Measurements from ENCODE around the gene CIAO2B.
"Not testable (repeated sequence)": the region's sequence is repeated elsewhere in the genome, so short reads cannot be mapped to it uniquely, and the experiment has no call there.

The CIAO2B gene

DNA sequence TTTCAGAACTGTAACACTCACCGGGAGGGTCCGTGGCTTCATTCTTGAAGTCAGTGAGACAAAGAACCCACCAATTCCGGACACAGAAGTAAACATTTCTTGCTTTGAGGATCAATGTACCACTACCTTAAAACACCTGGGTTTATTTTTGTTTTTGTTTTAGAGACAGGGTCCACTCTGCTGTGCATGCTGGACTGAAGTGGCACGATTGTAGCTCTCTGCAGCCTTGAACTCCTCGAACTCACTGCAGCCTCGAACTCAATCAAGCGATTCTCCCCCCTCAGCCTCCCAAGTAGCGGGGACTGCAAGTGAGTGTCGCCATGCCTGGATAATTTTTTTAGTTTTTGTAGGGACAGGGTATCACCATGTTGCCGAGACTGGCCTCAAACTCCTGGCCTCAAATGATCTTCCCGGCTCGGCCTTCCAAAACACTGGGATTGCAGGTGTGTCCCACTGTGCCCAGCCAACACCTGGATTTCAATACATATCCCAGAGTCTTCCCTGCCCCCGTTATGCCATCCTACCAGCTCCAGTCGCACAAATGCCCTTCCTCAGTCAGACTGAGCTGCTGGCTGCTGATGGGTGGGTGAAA, 41.2 kb upstream of the CIAO2B start:
- Histone ChIP-seq H3K4me2 (ENCODE audit: low read length) (no peak overlapping the region), H3K4ac (ENCODE audit: low read depth, low read length) (no peak overlapping the region), H3K79me2 (ENCODE audit: control insufficient read depth, insufficient read depth, low read length) (no peaks in the 10 kb centered on the region), H3K56ac (ENCODE audit: low read length) (no peak overlapping the region), H3K18ac (ENCODE audit: low read length) (no peak overlapping the region), H3K27ac (ENCODE audit: low read depth, low read length) (no peak overlapping the region), H3K23ac (ENCODE audit: low read length) (no peak overlapping the region), H3K4me1 (ENCODE audit: control insufficient read depth, low read depth, low read length) (no peaks in the 10 kb centered on the region), H3K9ac (ENCODE audit: low read length) (no peak overlapping the region), H2BK5ac (ENCODE audit: low read length) (no peak overlapping the region), H3K79me1 (ENCODE audit: low read length) (no peaks in the 10 kb centered on the region), H3K27me3 (ENCODE audit: insufficient read depth, low read length, poor library complexity) (no peaks in the 10 kb centered on the region), H2BK120ac (ENCODE audit: low read depth, low read length) (no peak overlapping the region), H4K8ac (ENCODE audit: low read depth, low read length) (no peak overlapping the region), H3K4me3 (ENCODE audit: low read length) (no peak overlapping the region), H2AK5ac (ENCODE audit: low read length) (no peak overlapping the region), H3K36me3 (ENCODE audit: control insufficient read depth, insufficient read depth, low read length) (no peaks in the 10 kb centered on the region), H4K5ac (ENCODE audit: low read length) (no peak overlapping the region), H2BK15ac (replicated peaks; ENCODE audit: low read depth) (no peak overlapping the region)
- no peak for DNase-seq
- WGBS (ENCODE audit: extremely low coverage, insufficient coverage, low lambda C conversion rate) = no CpG with 5 or more reads among the region's 14 CpGs

DNA sequence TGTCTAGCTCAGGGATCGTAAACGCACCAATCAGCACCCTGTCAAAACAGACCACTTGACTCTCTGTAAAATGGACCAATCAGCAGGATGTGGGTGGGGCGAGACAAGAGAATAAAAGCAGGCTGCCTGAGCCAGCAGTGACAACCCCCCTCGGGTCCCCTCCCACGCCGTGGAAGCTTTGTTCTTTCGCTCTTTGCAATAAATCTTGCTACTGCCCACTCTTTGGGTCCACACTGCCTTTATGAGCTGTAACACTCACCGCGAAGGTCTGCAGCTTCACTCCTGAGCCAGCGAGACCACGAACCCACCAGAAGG, 40.7 kb upstream of the CIAO2B start:
- H3K56ac ChIP-seq (ENCODE audit: low read length); H3K36me3 ChIP-seq (ENCODE audit: control insufficient read depth, insufficient read depth, low read length); H4K8ac ChIP-seq (ENCODE audit: low read depth, low read length); H3K23ac ChIP-seq (ENCODE audit: low read length); H3K4ac ChIP-seq (ENCODE audit: low read depth, low read length); H2AK5ac ChIP-seq (ENCODE audit: low read length); H3K18ac ChIP-seq (ENCODE audit: low read length); H4K5ac ChIP-seq (ENCODE audit: low read length); H3K4me2 ChIP-seq (ENCODE audit: low read length); H3K27ac ChIP-seq (ENCODE audit: low read depth, low read length); DNase-seq; H2BK15ac ChIP-seq (replicated peaks; ENCODE audit: low read depth); H3K9ac ChIP-seq (ENCODE audit: low read length); H3K27me3 ChIP-seq (ENCODE audit: insufficient read depth, low read length, poor library complexity); H3K79me1 ChIP-seq (ENCODE audit: low read length); H3K4me1 ChIP-seq (ENCODE audit: control insufficient read depth, low read depth, low read length); H2BK120ac ChIP-seq (ENCODE audit: low read depth, low read length); H3K79me2 ChIP-seq (ENCODE audit: control insufficient read depth, insufficient read depth, low read length); H2BK5ac ChIP-seq (ENCODE audit: low read length); H3K4me3 ChIP-seq (ENCODE audit: low read length): not testable (repeated sequence)
- no CpG with 5 or more reads among the region's 11 CpGs for WGBS (ENCODE audit: extremely low coverage, insufficient coverage, low lambda C conversion rate)

DNA sequence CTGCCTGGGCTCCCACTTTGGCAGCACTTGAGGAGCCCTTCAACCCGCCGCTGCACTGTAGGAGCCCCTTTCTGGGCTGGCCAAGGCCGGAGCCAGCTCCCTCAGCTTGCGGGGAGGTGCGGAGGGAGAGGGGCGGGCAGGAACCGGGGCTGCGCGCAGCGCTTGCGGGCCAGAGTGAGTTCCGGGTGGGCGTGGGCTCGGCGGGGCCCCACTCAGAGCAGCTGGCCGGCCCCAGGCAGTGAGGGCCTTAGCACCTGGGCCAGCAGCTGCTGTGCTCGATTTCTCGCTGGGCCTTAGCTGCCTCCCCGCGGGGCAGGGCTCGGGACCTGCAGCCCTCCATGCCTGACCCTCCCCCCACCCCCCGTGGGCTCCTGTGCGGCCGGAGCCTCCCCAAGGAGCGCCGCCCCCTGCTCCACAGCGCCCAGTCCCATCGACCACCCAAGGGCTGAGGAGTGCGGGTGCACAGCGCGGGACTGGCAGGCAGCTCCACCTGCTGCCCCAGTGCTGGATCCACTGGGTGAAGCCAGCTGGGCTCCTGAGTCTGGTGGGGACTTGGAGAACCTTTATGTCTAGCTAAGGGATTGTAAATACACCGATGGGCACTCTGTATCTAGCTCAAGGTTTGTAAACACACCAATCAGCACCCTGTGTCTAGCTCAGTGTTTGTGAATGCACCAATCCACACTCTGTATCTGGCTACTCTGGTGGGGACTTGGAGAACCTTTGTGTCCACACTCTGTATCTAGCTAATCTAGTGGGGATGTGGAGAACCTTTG, 40.1 kb upstream of the CIAO2B start:
- not testable (repeated sequence) for H4K8ac ChIP-seq (ENCODE audit: low read depth, low read length); H3K27ac ChIP-seq (ENCODE audit: low read depth, low read length); H2BK120ac ChIP-seq (ENCODE audit: low read depth, low read length); H4K5ac ChIP-seq (ENCODE audit: low read length); H3K23ac ChIP-seq (ENCODE audit: low read length); H3K79me2 ChIP-seq (ENCODE audit: control insufficient read depth, insufficient read depth, low read length); H2BK5ac ChIP-seq (ENCODE audit: low read length); DNase-seq; H3K27me3 ChIP-seq (ENCODE audit: insufficient read depth, low read length, poor library complexity); H3K56ac ChIP-seq (ENCODE audit: low read length); H2AK5ac ChIP-seq (ENCODE audit: low read length); H3K9ac ChIP-seq (ENCODE audit: low read length); H3K4me2 ChIP-seq (ENCODE audit: low read length); H2BK15ac ChIP-seq (replicated peaks; ENCODE audit: low read depth); H3K18ac ChIP-seq (ENCODE audit: low read length); H3K4ac ChIP-seq (ENCODE audit: low read depth, low read length); H3K4me1 ChIP-seq (ENCODE audit: control insufficient read depth, low read depth, low read length); H3K79me1 ChIP-seq (ENCODE audit: low read length); H3K36me3 ChIP-seq (ENCODE audit: control insufficient read depth, insufficient read depth, low read length); H3K4me3 ChIP-seq (ENCODE audit: low read length)
- no CpG with 5 or more reads among the region's 32 CpGs for WGBS (ENCODE audit: extremely low coverage, insufficient coverage, low lambda C conversion rate)

DNA sequence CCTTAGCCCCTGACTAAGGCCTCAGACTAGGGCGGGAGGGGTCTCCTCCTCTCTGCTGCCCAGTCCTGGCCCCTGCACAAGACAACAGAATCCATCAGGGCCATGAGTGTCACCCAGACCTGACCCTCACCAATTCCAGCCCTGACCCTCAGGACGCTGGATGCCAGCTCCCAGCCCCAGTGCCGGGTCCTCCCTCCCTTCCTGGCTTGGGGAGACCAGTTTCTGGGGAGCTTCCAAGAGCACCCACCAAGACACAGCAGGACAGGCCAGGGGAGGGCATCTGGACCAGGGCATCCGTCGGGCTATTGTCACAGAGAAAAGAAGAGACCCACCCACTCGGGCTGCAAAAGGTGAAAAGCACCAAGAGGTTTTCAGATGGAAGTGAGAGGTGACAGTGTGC, 39.5 kb upstream of the CIAO2B start:
- WGBS (ENCODE audit: extremely low coverage, insufficient coverage, low lambda C conversion rate) = no CpG with 5 or more reads among the region's 6 CpGs
- Histone ChIP-seq H2BK120ac (ENCODE audit: low read depth, low read length) (no peak overlapping the region), H2BK15ac (replicated peaks; ENCODE audit: low read depth) (no peak overlapping the region), H3K27ac (ENCODE audit: low read depth, low read length) (no peak overlapping the region), H3K79me1 (ENCODE audit: low read length) (no peaks in the 10 kb centered on the region), H3K79me2 (ENCODE audit: control insufficient read depth, insufficient read depth, low read length) (no peaks in the 10 kb centered on the region), H2BK5ac (ENCODE audit: low read length) (no peak overlapping the region), H3K4me2 (ENCODE audit: low read length) (no peak overlapping the region), H3K27me3 (ENCODE audit: insufficient read depth, low read length, poor library complexity) (no peaks in the 10 kb centered on the region), H3K36me3 (ENCODE audit: control insufficient read depth, insufficient read depth, low read length) (no peaks in the 10 kb centered on the region), H3K4ac (ENCODE audit: low read depth, low read length) (no peak overlapping the region), H2AK5ac (ENCODE audit: low read length) (no peak overlapping the region), H4K8ac (ENCODE audit: low read depth, low read length) (no peak overlapping the region), H3K56ac (ENCODE audit: low read length) (no peak overlapping the region), H3K23ac (ENCODE audit: low read length) (no peak overlapping the region), H3K4me3 (ENCODE audit: low read length) (no peak overlapping the region), H3K18ac (ENCODE audit: low read length) (no peak overlapping the region), H3K9ac (ENCODE audit: low read length) (no peak overlapping the region), H4K5ac (ENCODE audit: low read length) (no peak overlapping the region), H3K4me1 (ENCODE audit: control insufficient read depth, low read depth, low read length) (no peaks in the 10 kb centered on the region)
- no peak for DNase-seq

DNA sequence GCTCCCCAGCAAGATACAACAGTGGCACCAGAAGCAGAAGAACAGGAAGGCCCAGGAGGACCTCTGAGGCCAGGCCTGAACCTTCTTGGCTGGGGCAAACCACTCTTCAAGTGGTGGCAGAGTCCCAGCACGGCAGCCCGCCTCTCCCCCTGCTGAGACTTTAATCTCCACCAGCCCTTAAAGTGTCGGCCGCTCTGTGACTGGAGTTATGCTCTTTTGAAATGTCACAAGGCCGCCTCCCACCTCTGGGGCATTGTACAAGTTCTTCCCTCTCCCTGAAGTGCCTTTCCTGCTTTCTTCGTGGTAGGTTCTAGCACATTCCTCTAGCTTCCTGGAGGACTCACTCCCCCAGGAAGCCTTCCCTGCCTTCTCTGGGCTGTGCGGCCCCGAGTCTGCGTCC, 38.8 kb upstream of the CIAO2B start:
- no peak overlapping the region for H3K4me3 ChIP-seq (ENCODE audit: low read length)
- no peaks in the 10 kb centered on the region for H3K79me2 ChIP-seq (ENCODE audit: control insufficient read depth, insufficient read depth, low read length)
- no peak overlapping the region for H3K4ac ChIP-seq (ENCODE audit: low read depth, low read length)
- no peaks in the 10 kb centered on the region for H3K79me1 ChIP-seq (ENCODE audit: low read length)
- H3K4me2 ChIP-seq (ENCODE audit: low read length) = no peak overlapping the region
- no peak overlapping the region for H4K5ac ChIP-seq (ENCODE audit: low read length)
- no peak overlapping the region for H3K9ac ChIP-seq (ENCODE audit: low read length)
- no peaks in the 10 kb centered on the region for H3K36me3 ChIP-seq (ENCODE audit: control insufficient read depth, insufficient read depth, low read length)
- no peaks in the 10 kb centered on the region for H3K4me1 ChIP-seq (ENCODE audit: control insufficient read depth, low read depth, low read length)
- no peak overlapping the region for H2BK5ac ChIP-seq (ENCODE audit: low read length)
- DNase-seq = peak; percentile 30
- no peak overlapping the region for H4K8ac ChIP-seq (ENCODE audit: low read depth, low read length)
- H2BK120ac ChIP-seq (ENCODE audit: low read depth, low read length) = no peak overlapping the region
- H2BK15ac ChIP-seq (replicated peaks; ENCODE audit: low read depth) = no peak overlapping the region
- no peak overlapping the region for H3K27ac ChIP-seq (ENCODE audit: low read depth, low read length)
- H3K56ac ChIP-seq (ENCODE audit: low read length) = no peak overlapping the region
- H2AK5ac ChIP-seq (ENCODE audit: low read length) = no peak overlapping the region
- H3K27me3 ChIP-seq (ENCODE audit: insufficient read depth, low read length, poor library complexity) = no peaks in the 10 kb centered on the region
- no CpG with 5 or more reads among the region's 9 CpGs for WGBS (ENCODE audit: extremely low coverage, insufficient coverage, low lambda C conversion rate)
- H3K18ac ChIP-seq (ENCODE audit: low read length) = no peak overlapping the region
- H3K23ac ChIP-seq (ENCODE audit: low read length) = no peak overlapping the region

Data from mesendoderm (in vitro differentiated cells).